CD4-positive, alpha-beta T cell treated with Interferon alpha-2 for 1 hour (primary cell): Measurements from ENCODE around the gene VAPA.

Source experiments
- DNase-seq, 2 donors: peaks; one replicate each; pipeline ENCODE4 v3.0.0-alpha.2; 2020 to 2022

VAPA gene

DNA sequence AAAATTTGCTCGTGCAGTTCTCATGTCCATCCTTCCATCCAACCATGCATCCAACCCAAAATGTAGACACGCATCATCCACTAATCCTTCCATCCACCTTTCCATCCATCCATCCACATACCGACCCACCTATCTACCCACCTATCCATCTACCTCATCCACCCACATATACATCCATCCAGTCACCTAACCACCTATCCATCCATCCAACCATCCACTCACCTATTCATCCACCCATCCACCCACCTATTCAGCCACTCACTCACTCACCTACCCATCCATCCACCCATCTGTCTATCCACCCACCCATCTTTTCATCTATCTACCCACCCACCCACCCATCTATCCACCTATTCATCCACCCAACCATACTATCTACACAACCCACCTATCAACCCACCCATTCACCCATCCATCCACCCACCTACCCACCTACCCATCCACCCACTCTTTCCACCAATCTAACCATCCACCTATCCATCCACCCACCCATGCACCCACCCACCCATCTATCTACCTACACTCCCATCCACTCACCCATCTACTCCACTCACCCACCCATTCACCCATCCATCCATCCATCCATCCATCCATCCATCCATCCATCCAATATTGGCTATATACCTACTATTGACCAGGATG is 94.3 kb downstream of the VAPA start:
- no peak for DNase-seq
